Kasumi-1 (cell line): ENCODE data around the gene CCNB2.
"Not testable (repeated sequence)": the region's sequence is repeated elsewhere in the genome, so short reads cannot be mapped to it uniquely, and the experiment has no call there.

Experiments
- DNase-seq, 2 experiments: peaks; one replicate each; lab custom pipeline; 2025; lab: John Stamatoyannopoulos, UW

CCNB2 gene

DNA sequence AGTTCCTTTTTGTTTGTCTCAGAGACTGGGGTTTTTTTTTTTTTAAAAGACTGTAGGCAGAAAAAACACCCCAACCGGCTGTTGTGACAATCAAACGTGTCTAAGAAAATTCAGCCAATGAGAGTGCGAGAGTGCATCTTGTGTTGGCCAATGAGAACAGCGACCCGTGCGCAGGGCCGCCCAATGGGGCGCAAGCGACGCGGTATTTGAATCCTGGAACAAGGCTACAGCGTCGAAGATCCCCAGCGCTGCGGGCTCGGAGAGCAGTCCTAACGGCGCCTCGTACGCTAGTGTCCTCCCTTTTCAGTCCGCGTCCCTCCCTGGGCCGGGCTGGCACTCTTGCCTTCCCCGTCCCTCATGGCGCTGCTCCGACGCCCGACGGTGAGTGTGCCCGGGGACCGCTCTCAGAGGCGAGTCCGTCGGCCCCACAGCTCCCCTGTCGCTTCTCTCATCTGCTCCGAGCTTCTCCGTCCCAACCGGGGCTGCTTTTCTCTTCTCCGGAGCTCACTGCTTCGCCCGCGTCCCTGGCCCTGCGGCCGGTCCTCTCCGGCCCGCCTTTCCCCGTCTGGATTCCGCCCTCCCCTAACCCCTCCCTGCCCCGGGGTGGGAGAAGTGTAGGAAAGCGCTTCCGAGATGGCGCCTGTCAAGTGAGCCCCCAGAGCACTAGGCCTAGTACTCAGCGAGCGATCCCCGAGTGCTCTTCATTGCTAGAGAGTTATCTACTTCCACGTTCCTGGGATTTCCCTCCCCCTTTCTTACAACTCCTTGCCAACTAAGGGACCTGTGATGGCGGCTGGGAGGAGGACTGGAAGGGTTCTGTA is at the start of gene CCNB2:
Gene CCNB2, plus strand, starts transcription at position 235 of the 821 bp plus-strand sequence. Its CDS starts 123 bp downstream, at position 358.
- DNase-seq = peak; percentile 97

- no peak for DNase-seq
Observed at GRCh38 chr15:59059076-59059597, 45.8 kb upstream of the CCNB2 start.

GRCh38 chr15:59060348-59060747 is 44.6 kb upstream of the CCNB2 start:
- DNase-seq = no peak

- no peak for DNase-seq
Observed at GRCh38 chr15:59063042-59063441, 41.9 kb upstream of the CCNB2 start.

DNA sequence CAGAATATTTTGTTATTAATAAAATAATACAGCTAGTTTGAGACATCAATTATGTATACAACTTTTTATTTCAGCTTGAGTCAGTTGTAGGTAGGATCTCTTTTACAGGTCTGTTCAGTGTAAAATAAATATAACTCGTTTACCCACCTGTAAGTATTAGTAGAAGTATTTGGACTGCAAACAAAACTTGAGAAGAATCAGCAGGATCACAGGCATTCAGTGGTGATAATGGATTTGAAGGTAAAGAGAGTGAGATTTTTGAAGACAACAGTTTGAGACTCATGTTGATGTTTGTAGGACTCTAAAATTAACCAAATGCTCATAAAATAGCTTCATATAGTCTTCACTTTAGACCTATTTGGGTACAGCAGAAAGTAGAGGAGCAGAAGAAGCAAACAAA is 35.5 kb upstream of the CCNB2 start:
- DNase-seq = no peak

DNA sequence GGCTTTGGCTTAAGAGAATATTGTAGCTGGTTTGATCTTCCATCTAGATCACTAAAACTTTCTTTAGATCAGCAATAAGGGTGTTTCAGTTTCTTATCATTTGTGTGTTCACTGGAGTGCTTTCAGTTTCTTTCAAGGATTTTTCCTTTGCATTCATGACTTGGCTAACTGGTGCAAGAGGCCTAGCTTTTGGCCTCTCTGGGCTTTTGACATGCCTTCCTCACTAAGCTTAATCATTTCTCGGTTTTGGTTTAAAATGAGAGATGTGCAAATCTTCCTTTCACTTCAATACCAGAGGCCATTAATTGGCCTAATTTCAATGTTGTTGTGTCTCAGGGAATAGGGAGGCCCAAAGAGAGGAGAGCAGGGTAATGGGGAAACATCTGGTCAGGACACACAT is 30.3 kb upstream of the CCNB2 start:
- no peak for DNase-seq

DNA sequence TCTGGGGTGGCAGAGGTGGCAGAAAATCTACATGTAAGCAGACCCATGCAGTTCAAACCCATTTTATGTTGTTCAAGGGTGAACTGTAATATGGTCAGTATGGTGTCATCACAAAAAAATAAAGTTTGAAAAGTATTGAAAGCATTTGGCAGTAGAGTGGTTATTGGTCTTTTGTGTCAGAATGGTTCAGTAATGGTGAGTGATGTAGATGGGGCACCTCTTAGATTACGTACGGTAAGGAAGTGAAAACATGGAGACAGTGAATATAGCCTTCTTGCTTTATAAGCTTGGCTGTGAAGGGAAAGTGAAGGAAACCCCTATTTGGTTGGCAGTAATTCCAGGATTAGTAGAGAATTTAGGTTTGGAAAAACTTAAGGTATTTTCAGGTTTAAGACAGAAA is 17.2 kb upstream of the CCNB2 start:
- DNase-seq = no peak

GRCh38 chr15:59094077-59094476 is 10.9 kb upstream of the CCNB2 start:
- no peak for DNase-seq

GRCh38 chr15:59096429-59096828 is 8.5 kb upstream of the CCNB2 start:
- DNase-seq = no peak

DNA sequence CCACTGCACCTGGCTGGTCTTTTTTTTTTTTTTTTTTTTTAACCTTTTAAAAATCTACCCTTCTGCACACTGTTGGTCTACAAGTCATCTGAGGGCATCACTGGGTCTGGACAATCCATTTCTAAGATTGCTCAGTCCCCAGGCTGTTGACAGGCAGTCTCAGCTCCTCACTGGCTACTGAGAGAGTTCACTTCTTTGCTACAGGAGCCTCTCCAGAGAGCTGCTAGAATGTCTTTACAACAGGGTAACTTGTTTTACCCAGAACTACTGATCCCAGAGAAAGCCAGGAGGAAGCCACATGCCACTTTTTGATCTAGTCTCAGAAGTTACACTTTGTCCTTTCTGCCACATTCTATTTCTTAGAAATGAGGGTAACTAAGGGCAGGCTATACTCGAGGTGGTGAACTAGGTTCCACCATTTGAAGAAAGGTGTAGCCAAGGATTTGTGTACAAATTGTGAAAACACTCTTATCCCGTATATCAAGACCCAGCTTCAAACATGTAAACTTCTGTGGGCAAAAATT is 5.7 kb upstream of the CCNB2 start:
- no peak for DNase-seq

- no peak for DNase-seq
Observed at GRCh38 chr15:59104602-59104911, 389 bp upstream of the CCNB2 start.

DNA sequence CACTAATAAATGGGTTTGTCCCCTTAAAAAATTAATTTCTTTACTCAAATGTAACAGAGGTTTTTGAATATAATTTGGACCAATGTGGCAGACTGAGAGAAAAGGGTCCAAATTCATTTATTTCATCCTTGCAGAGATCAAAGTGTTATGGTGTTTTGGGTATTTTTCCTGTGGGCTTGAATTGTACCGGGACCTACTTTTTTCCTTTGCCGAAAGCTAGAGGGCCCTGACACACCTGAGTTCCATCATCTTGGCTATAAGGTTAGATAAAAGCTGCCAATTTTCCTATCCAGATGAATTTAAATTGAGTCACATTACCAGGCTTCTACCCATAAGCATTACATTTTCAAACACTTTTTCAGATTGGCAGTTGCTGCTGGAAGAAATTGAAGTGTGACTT is 908 bp downstream of the CCNB2 start:
- DNase-seq = no peak

DNA sequence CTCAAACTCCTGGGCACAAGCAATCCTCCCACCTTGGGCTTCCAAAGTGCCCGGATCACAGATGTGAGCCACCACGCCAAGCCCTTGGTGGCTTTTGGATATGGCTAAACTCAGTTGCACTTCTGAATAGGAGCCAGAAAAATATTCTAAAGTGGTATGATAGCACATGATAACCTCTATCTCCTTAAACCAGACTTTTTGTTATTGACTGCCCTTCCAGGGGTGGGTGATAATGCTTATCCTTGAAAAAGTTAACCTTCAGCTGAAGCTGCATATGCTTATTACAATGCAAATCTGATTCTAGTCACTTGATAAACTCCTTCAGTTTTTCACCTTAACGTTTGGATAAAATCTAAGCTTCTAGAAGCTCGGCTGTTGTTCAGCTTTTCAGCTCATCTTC is 6.3 kb downstream of the CCNB2 start:
- no peak for DNase-seq

DNA sequence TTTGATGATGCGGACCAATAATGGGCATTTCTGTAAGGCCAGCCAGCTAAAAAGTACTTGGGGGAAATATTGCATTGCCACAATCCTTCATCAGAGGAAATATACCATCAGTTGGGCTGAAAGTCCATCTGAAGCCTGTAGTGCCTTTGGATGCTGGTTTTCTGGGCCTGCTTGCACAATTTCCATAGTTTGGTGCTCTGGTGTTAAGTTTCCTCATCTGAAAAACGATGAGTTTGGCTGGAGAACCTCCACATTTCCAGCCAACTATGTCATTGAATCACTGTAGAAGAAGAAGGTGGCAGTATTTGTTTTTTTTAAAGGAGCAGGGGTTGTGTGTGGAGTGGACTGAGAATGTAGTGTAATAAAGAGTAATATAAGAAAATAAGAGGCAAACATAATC is 10.1 kb downstream of the CCNB2 start:
- DNase-seq = no peak

DNA sequence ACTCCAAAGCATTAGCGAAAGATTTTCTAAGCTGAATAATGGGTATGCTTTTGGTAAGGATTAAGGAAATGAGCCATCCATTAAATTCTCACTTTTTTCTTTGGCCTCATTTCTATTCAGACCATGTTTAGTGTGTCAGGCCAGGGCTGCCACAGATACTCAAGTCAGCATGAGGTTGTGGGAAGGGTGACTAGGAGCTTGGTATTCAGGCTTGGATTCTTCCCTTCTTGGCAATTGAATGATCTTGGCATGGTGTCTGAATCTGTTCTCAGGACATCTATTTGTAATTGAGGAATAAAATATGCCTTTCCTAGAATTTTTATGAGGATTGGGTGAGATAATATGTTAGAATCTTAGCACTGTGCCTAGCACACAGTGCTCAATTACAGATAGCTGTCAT is 11.2 kb downstream of the CCNB2 start:
- no peak for DNase-seq

- DNase-seq = no peak
Observed at GRCh38 chr15:59116771-59117170, 11.8 kb downstream of the CCNB2 start.

- DNase-seq = no peak
Observed at GRCh38 chr15:59119625-59120024, 14.7 kb downstream of the CCNB2 start.

- DNase-seq = no peak
Observed at GRCh38 chr15:59120937-59121336, 16.0 kb downstream of the CCNB2 start.

DNA sequence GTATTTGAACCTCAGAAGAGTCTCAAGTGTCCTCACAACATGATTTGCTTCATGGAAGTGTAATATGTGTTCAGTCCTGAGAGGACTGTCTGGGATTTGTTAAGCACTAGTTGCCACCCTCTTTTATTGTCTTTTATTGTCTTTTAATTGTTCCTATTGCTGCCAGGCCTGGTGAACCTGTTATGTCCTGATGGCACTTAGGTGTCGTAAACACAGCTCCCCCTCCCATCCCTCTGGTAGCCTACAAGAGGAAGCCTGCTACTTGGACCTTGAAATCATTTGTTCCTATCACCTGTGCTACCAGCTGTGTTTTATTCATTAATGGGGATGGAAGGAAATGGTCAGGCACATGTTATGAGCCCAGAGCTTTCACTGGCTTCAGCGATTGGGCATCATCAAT is 19.3 kb downstream of the CCNB2 start:
- DNase-seq = no peak

- DNase-seq = not testable (repeated sequence)
Observed at GRCh38 chr15:59125683-59126082, 20.7 kb downstream of the CCNB2 start.

DNA sequence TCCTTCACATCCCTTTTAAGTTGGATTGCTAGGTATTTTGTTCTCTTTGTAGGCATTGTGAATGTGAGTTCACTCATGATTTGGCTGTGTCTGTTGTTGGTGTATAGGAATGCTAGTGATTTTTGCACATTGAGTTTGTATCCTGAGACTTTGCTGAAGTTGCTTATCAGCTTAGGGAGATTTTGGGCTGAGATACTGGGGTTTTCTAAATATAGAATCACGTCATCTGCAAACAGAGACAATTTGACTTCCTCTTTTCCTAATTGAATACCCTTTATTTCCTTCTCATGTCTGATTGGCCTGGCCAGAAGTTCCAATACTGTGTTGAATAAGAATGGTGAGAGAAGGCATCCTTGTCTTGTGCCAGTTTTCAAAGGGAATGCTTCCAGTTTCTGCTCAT is 22.3 kb downstream of the CCNB2 start:
- DNase-seq = peak in 1 of 2 experiments; percentile 8

DNA sequence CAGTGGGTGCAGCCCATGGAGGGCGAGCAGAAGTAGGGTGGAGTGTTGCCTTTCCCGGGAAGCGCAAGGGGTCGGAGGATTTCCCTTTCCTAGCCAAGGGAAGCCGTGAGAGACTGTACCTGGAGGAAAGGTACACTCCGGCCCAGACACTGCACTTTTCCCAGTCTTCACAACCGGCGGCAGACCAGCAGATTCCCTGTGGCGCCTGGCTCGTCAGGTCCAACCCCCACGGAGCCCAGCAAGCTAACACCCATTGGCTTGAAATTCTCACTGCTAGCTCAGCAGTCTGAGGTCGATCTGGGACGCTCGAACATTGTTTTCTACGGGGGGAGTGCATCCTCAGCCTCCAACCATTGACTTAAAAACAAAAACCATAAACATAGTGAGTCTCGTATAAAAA is 26.5 kb downstream of the CCNB2 start:
- DNase-seq = no peak

GRCh38 chr15:59131969-59132562 is 27.1 kb downstream of the CCNB2 start:
- no peak for DNase-seq
